Tibial nerve (tissue), 4 donors: ENCODE data around the gene CYTH1. TPM values are rescaled to one million over a fixed set of nuclear protein-coding genes. Genes with fewer than 3 reads are reported as not detected.

Experiments used
- DNase-seq, 2 donors: peaks; one replicate each; pipeline ENCODE4 v3.0.0-alpha.2; 2019; ENCODE audit warnings: low spot score in 2 of 2
- H3K27ac ChIP-seq, 4 donors: fragments of 200-600 bp; sonication (generic) in 3 of 4; one replicate each; pipeline ENCODE4 v1.5.1; 2017 to 2019; ENCODE audit warnings: mild to moderate bottlenecking in 1 of 4
- H3K27me3 ChIP-seq, 2 donors: fragments of 200-600 bp; sonication (generic) in 1 of 2; one replicate each; pipeline versions ENCODE4 v1.5.1 to v1.6.0; 2017 to 2019
- H3K36me3 ChIP-seq, 3 donors: fragments of 200-600 bp; sonication (generic); one replicate each; pipeline ENCODE4 v1.5.1; 2018 to 2019
- H3K4me1 ChIP-seq, 4 donors: fragments of 200-600 bp; sonication (generic) in 3 of 4; one replicate each; pipeline ENCODE4 v1.5.1; 2017 to 2019
- H3K4me3 ChIP-seq, 4 donors: fragments of 200-600 bp; sonication (generic) in 3 of 4; one replicate each; pipeline ENCODE4 v1.5.1; 2017 to 2019; ENCODE audit warnings: mild to moderate bottlenecking in 1 of 4, moderate library complexity in 1 of 4
- H3K9me3 ChIP-seq, 4 donors: fragments of 200-600 bp; sonication (generic) in 3 of 4; one replicate each; pipeline ENCODE4 v1.5.1; 2017 to 2019
- CTCF ChIP-seq, 5 experiments: fragments of 200-600 bp in 3 of 5; fragments of 450-650 bp in 2 of 5; sonication (generic) in 3 of 5; IDR thresholded peaks; one replicate each; pipeline ENCODE4 v1.5.1; 2016 to 2019; ENCODE audit warnings: antibody characterized with exemption in 5 of 5, mild to moderate bottlenecking in 3 of 5, moderate library complexity in 2 of 5
- EP300 ChIP-seq, 2 donors: sonication (generic); formaldehyde crosslinking; IDR thresholded peaks; one replicate each; pipeline ENCODE4 v1.6.1; 2017; ENCODE audit warnings: antibody characterized with exemption in 2 of 2, mild to moderate bottlenecking in 1 of 2
- POLR2A ChIP-seq, 2 donors: fragments of 450-650 bp; IDR thresholded peaks; one replicate each; pipeline ENCODE4 v1.6.1; 2017; ENCODE audit warnings: antibody characterized with exemption in 2 of 2, mild to moderate bottlenecking in 2 of 2, moderate library complexity in 2 of 2
- WGBS, 2 donors: methylation state at CpG; one replicate each; pipeline ENCODE4 v1.1.5; 2018; 5-methylcytosine and 5-hydroxymethylcytosine counted together
- small RNA-seq: library from RNA; depleted of rRNA; stranded (forward); fragments of <200 nt; gene quantifications from one replicate; pipeline ENCODE3, GENCODE V24; 2016
- total RNA-seq, 4 donors: library from RNA; depleted of rRNA; stranded (reverse); fragments of >200 nt; gene quantifications; one replicate each; pipeline ENCODE4 v1.1.0, GENCODE V29; 2016

The CYTH1 gene
- total RNA-seq, 4 donors from 2014 or later = 53.1 to 81.0 (median 63.8) TPM

- H3K9me3 ChIP-seq = peaks cover 0 to 2% (median 0%) of the 10 kb centered on the region in 4 donors
- WGBS, 2 donors = 74 to 79% methylated on average over 14 of the region's 14 CpGs
- TF ChIP-seq POLR2A (IDR thresholded peaks at IDR 0.05) = no peak
- TF ChIP-seq CTCF (IDR thresholded peaks at IDR 0.05) = no peak
- TF ChIP-seq EP300 (IDR thresholded peaks at IDR 0.05) = no peak
- no peak for DNase-seq
- no peaks in the 10 kb centered on the region for H3K27me3 ChIP-seq
- no peak overlapping the region for H3K4me3 ChIP-seq
- no peaks in the 10 kb centered on the region for H3K4me1 ChIP-seq
- no peak overlapping the region for H3K27ac ChIP-seq
- H3K36me3 ChIP-seq = no peaks in the 10 kb centered on the region
These were observed 157.5 kb downstream of the CYTH1 start for GRCh38 chr17:78624324-78625151.

Small RNA genes within 50 kb of the gene (small RNA-seq; reads per million reads assigned to genes)
- not detected for gene RNU6-638P

Other genes with a start within 250 kb of the CYTH1 start
- under 1 TPM in 2 of 4 donors, not detected in 2; under 0.01 TPM for gene DNAH17, start 204.9 kb downstream of the CYTH1 start, total RNA-seq
- 10 to 100 TPM; 50.9 to 64.9 (median 59.9) TPM for gene USP36, start 58.5 kb upstream of the CYTH1 start, total RNA-seq
- 10 to 100 TPM in 2 of 4 donors, 1 to 10 TPM in 2; 6.5 to 35.1 (median 9.9) TPM for gene CEP295NL, start 120.9 kb upstream of the CYTH1 start, total RNA-seq
- 100 to 1,000 TPM; 187 to 456 (median 339) TPM for gene TIMP2, start 143.1 kb upstream of the CYTH1 start, total RNA-seq
- gene LGALS3BP, start 197.7 kb upstream of the CYTH1 start, total RNA-seq = 100 to 1,000 TPM; 191 to 392 (median 296) TPM
- gene CANT1, start 227.5 kb upstream of the CYTH1 start, total RNA-seq = 10 to 100 TPM; 21.0 to 27.3 (median 25.5) TPM
- 100 to 1,000 TPM in 1 of 4 donors, 10 to 100 TPM in 3; 67.1 to 147 (median 90.0) TPM for gene C1QTNF1, start 241.9 kb upstream of the CYTH1 start, total RNA-seq